Fibroblast of skin of back (primary cell): ENCODE measurements around the gene TOX2.
"Not testable (repeated sequence)": the region's sequence is repeated elsewhere in the genome, so short reads cannot be mapped to it uniquely, and the experiment has no call there.

Experiments
- DNase-seq: peaks from one replicate; pipeline ENCODE4 v3.0.0-alpha.2; 2013

Gene TOX2

GRCh38 chr20:44034451-44034850 is 119.8 kb downstream of the TOX2 start:
- DNase-seq, result no peak

- DNase-seq, result no peak
These were observed 120.4 kb downstream of the TOX2 start for GRCh38 chr20:44034965-44035635.

- no peak for DNase-seq
These were observed 121.3 kb downstream of the TOX2 start for GRCh38 chr20:44035924-44036323.

GRCh38 chr20:44036441-44036840 is 121.8 kb downstream of the TOX2 start:
- no peak for DNase-seq

- DNase-seq, result no peak
These were observed 124.0 kb downstream of the TOX2 start for GRCh38 chr20:44038681-44039123.

GRCh38 chr20:44039147-44039546 is 124.5 kb downstream of the TOX2 start:
- DNase-seq, result no peak

GRCh38 chr20:44039741-44040140 is 125.1 kb downstream of the TOX2 start:
- no peak for DNase-seq

GRCh38 chr20:44040202-44040915 is 125.7 kb downstream of the TOX2 start:
- no peak for DNase-seq

- DNase-seq, result no peak
These were observed 126.3 kb downstream of the TOX2 start for GRCh38 chr20:44041001-44041400.

GRCh38 chr20:44044712-44045111 is 130.1 kb downstream of the TOX2 start:
- DNase-seq, result not testable (repeated sequence)

GRCh38 chr20:44050327-44050726 is 135.7 kb downstream of the TOX2 start:
- DNase-seq, result no peak

- DNase-seq, result no peak
These were observed 136.4 kb downstream of the TOX2 start for GRCh38 chr20:44050925-44051660.

GRCh38 chr20:44051661-44052000 is 137.0 kb downstream of the TOX2 start:
- DNase-seq, result no peak

GRCh38 chr20:44052166-44052565 is 137.5 kb downstream of the TOX2 start:
- no peak for DNase-seq

GRCh38 chr20:44053046-44053445 is 138.4 kb downstream of the TOX2 start:
- DNase-seq, result no peak

GRCh38 chr20:44054118-44054517 is 139.5 kb downstream of the TOX2 start:
- DNase-seq, result no peak

- no peak for DNase-seq
These were observed 140.2 kb downstream of the TOX2 start for GRCh38 chr20:44054849-44055248.

- DNase-seq, result peak; percentile 42
These were observed 141.5 kb downstream of the TOX2 start for GRCh38 chr20:44056010-44056698.

- no peak for DNase-seq
These were observed 143.3 kb downstream of the TOX2 start for GRCh38 chr20:44057698-44058675.

GRCh38 chr20:44064501-44065400 is 150.1 kb downstream of the TOX2 start:
- no peak for DNase-seq
